Glutamatergic neuron (in vitro differentiated cells): ENCODE results near the gene ENTR1. TPM values are rescaled to one million over a fixed set of nuclear protein-coding genes. Genes with fewer than 3 reads are reported as not detected.

Experiments used
- DNase-seq: peaks from one replicate; pipeline ENCODE4 v3.0.0; 2022
- H3K27ac Mint-ChIP-seq: one replicate; pipeline ENCODE4 v1.8.0; 2020; ENCODE audit warnings: mild to moderate bottlenecking, mixed read lengths, inconsistent platforms; ENCODE audit not compliant: unreplicated experiment
- H3K27me3 Mint-ChIP-seq: one replicate; pipeline ENCODE4 v1.8.0; 2020; ENCODE audit warnings: mild to moderate bottlenecking, moderate library complexity, mixed read lengths, inconsistent platforms; ENCODE audit not compliant: unreplicated experiment
- H3K36me3 Mint-ChIP-seq: one replicate; pipeline ENCODE4 v1.8.0; 2020; ENCODE audit warnings: mild to moderate bottlenecking, mixed read lengths, inconsistent platforms; ENCODE audit not compliant: unreplicated experiment
- H3K4me1 Mint-ChIP-seq: one replicate; pipeline ENCODE4 v1.8.0; 2020; ENCODE audit warnings: mild to moderate bottlenecking, low read depth, mixed read lengths, inconsistent platforms; ENCODE audit not compliant: unreplicated experiment
- H3K4me3 Mint-ChIP-seq: one replicate; pipeline ENCODE4 v1.8.0; 2020; ENCODE audit warnings: mild to moderate bottlenecking, mixed read lengths, inconsistent platforms; ENCODE audit not compliant: unreplicated experiment
- H3K9me3 Mint-ChIP-seq: one replicate; pipeline ENCODE4 v1.8.0; 2020; ENCODE audit warnings: mild to moderate bottlenecking, moderate library complexity, mixed read lengths, inconsistent platforms; ENCODE audit not compliant: unreplicated experiment
- total RNA-seq: library from RNA; stranded (reverse); fragmentation: NEBNext Ultra II Directional; extraction: Animal tissue kit (Norgen Biotek cat#: 25700); gene quantifications from one replicate; pipeline ENCODE4 v1.2.1, GENCODE V29; 2021; ENCODE audit not compliant: unreplicated experiment
- TF ChIP-seq, protein P1 (sequence below): fragments of 200-600 bp; sonication (generic); IDR thresholded peaks from one replicate; pipeline ENCODE4 v1.5.0; 2021; ENCODE audit not compliant: partially characterized antibody, unreplicated experiment

The ENTR1 gene
- total RNA-seq, 1 donor from 2014 or later: 61.2 TPM

DNA sequence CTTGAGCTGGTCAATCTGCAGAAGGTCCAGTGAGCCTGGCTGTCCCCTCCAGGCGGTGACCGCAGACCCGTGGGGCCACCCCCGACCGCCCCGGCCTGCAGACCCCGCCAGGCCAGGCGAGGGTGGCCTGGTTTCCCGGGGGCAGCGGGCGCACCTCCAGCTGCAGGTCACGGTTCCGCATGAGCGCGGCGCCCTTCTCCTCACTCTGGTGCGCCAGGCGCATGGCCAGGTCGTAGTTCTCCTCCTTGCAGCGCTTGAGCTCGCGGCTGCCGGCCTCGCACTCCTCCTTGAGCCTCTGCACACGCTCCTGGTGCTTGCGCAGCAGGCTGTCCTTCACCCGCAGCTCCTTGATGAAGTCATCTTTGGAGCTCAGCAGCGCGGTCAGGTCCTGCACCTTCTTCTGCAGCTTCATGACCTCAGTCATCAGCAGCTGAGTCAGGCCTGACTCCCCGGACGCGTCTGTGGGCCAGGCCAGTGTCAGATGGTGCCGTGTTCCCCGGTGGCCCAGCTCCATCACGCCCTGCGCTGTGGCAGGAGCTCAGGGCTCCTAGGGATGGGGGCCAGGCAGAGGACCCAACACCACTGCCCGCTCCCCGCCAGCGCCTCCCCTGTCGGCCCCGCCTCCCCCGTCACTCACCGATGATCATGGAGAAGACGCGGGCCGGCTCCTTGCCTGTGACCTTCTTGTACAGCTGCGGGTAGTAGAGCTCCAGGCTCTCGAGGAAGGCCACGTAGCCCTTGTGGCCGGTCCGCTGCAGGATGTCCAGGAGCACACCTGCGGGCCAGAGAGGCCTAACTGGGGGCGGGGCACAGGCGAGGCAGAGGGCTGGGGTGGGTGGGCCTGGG, 39.5 kb downstream of the ENTR1 start:
- Mint-ChIP-seq H3K4me1 (peaks cover 18% of the 10 kb centered on the region), H3K9me3 (peaks cover 3% of the 10 kb centered on the region), H3K27ac (no peak overlapping the region), H3K27me3 (peaks cover 10% of the 10 kb centered on the region), H3K36me3 (no peaks in the 10 kb centered on the region), H3K4me3 (no peak overlapping the region)
- TF ChIP-seq, protein P1, sequence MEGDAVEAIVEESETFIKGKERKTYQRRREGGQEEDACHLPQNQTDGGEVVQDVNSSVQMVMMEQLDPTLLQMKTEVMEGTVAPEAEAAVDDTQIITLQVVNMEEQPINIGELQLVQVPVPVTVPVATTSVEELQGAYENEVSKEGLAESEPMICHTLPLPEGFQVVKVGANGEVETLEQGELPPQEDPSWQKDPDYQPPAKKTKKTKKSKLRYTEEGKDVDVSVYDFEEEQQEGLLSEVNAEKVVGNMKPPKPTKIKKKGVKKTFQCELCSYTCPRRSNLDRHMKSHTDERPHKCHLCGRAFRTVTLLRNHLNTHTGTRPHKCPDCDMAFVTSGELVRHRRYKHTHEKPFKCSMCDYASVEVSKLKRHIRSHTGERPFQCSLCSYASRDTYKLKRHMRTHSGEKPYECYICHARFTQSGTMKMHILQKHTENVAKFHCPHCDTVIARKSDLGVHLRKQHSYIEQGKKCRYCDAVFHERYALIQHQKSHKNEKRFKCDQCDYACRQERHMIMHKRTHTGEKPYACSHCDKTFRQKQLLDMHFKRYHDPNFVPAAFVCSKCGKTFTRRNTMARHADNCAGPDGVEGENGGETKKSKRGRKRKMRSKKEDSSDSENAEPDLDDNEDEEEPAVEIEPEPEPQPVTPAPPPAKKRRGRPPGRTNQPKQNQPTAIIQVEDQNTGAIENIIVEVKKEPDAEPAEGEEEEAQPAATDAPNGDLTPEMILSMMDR: no peak
- no peak for DNase-seq

DNA sequence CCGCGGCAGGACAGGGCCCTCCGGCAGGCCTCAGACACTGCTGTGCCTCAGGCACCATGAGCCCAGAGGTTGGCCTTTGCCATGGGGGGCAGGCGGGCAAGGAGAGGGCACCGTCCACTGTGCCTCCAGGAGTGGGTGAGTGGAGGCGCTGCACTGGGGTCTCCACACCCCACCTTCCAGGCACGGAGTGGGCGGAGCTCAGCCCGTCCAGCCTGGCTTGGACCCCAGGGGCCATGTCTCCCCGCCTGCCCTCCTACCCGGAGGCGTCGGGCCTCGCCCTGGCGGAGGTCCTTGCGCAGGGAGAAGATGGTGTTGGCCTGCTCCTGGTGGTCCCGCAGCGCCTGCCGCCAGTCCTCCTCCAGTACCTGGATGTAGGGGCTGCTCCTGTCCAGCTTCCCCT, 40.4 kb downstream of the ENTR1 start:
- H3K4me3 Mint-ChIP-seq: no peak overlapping the region
- TF ChIP-seq, protein P1: no peak
- H3K27me3 Mint-ChIP-seq: peaks cover 14% of the 10 kb centered on the region
- peaks cover 18% of the 10 kb centered on the region for H3K4me1 Mint-ChIP-seq
- H3K9me3 Mint-ChIP-seq: peaks cover 3% of the 10 kb centered on the region
- H3K27ac Mint-ChIP-seq: no peak overlapping the region
- no peak for DNase-seq
- no peaks in the 10 kb centered on the region for H3K36me3 Mint-ChIP-seq

DNA sequence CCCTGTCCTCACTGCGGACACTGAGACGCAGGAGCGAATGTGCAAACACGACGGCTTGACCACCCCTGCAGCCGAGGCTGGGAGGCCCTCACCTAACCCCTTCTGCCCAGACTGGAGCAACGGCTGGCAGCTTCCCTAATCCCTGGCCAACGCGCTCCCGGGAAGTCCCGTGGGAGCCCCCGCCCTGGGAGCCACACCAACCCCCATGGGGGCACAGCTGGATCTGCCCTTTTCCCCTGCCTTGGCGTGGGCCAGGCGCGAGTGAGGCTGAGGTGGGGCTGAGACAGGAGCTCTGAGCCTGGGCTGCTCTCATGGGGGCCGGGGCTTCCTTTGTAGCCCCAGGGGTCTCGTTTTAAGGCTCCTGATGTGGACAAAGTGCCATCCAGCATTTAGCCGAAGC, 42.2 kb downstream of the ENTR1 start:
- no peak overlapping the region for H3K27ac Mint-ChIP-seq

DNA sequence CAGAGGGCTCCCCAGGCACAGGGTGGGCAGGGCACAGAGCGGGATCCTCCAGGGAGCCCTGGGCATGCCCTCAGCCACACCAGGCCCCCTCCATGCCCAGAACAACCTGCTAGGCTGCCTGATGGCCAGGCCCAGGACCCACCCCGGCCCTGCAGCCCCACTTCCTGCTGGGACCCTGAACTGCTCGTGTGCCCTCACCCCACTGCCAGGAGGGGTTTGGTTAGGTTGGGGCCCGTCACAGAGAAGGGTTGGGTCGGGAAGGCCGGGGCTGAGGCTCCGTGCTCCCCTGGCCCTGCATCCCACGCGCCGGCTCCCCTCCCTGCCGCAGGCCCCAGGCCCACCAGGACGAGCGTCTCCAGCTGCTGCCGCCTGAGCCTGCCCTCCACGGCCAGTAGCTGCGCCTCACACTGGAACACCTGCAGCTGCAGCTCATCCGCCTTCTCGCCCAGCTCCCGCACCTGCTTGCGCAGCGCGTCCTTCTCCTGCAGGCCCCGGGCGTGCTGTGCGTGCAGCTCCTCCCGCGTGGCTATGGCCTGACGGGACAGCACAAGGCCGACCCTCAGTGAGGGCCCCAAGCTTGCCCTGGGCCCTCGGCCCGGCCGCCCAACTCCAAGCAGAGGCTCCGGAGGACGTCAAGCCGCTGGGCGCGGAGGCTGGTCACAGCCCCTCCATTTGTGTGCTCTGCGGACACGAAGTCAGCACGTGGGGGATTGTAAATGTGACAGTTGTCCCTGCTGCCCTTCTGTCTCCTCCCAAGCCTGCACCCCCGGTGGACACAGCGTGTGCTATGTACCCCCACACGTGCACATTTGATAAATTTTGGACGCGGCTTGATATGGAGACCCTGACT, 42.9 kb downstream of the ENTR1 start:
- TF ChIP-seq, protein P1: no peak
- peaks cover 5% of the 10 kb centered on the region for H3K4me1 Mint-ChIP-seq
- DNase-seq: no peak
- H3K27ac Mint-ChIP-seq: no peak overlapping the region
- H3K27me3 Mint-ChIP-seq: peaks cover 15% of the 10 kb centered on the region
- H3K36me3 Mint-ChIP-seq: no peaks in the 10 kb centered on the region
- H3K9me3 Mint-ChIP-seq: peaks cover 6% of the 10 kb centered on the region
- H3K4me3 Mint-ChIP-seq: no peak overlapping the region

More for the DNA sequence above, 42.2 kb downstream of the ENTR1 start:
- Mint-ChIP-seq H3K27me3 (peaks cover 13% of the 10 kb centered on the region), H3K4me1 (peaks cover 9% of the 10 kb centered on the region), H3K4me3 (no peak overlapping the region), H3K36me3 (no peaks in the 10 kb centered on the region), H3K9me3 (peaks cover 4% of the 10 kb centered on the region)
- TF ChIP-seq, protein P1: no peak
- no peak for DNase-seq

DNA sequence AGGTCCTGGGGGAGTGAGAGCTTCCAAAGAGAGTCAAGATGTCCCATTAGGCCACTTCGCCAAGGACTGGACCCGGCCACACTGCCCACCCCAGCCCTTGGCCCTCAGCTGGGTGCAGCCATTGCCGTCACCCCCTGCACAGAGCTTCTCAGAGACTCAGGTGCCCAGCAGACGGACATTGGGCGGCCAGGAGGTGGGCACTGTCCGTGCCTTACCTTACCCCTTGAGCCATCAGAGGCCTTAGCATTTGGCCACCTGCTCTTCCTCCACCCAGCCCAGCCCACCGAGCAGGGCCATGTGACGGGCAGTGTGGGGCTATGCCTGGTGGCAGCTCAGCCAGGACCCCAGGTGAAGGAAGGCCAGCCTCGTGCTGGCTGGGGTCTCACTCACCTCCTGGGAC, 43.6 kb downstream of the ENTR1 start:
- no peak for DNase-seq
- Mint-ChIP-seq H3K9me3 (peaks cover 6% of the 10 kb centered on the region), H3K27me3 (peaks cover 16% of the 10 kb centered on the region), H3K27ac (no peak overlapping the region), H3K4me1 (peaks cover 5% of the 10 kb centered on the region), H3K36me3 (no peaks in the 10 kb centered on the region), H3K4me3 (no peak overlapping the region)
- TF ChIP-seq, protein P1: no peak
